ENCODE data around the gene PAK1.
A peak's percentile ranks its signal among the peaks of the same experiment; 100 is the strongest.

PAK1 gene

GRCh38 chr11:77473801-77474683 is at the start of gene PAK1:
TSS of gene PAK1 (minus strand) at chr11:77474094. CDS start at chr11:77392520, 81,574 bp downstream.
- peak within 1 kb of the TSS; percentile 89 to 92 for H3K4me3 Mint-ChIP-seq
- ATAC-seq (peak; percentile 84), DNase-seq (peak; percentile 79 to 90)
- H3K4me1 Mint-ChIP-seq: peaks cover 20% of the 10 kb centered on the region
- H3K27me3 Mint-ChIP-seq: no peaks in the 10 kb centered on the region
- H3K9me3 Mint-ChIP-seq: no peaks in the 10 kb centered on the region
- H3K27ac Mint-ChIP-seq: peak within 1 kb of the TSS; percentile 88 to 90

- H3K9me3 Mint-ChIP-seq: no peaks in the 10 kb centered on the region
- ATAC-seq: no peak
- H3K4me3 Mint-ChIP-seq: no peak overlapping the region
- H3K4me1 Mint-ChIP-seq: no peaks in the 10 kb centered on the region
- no peak for DNase-seq
- no peak overlapping the region for H3K27ac Mint-ChIP-seq
- no peaks in the 10 kb centered on the region for H3K27me3 Mint-ChIP-seq
Measured at GRCh38 chr11:77522215-77522614, 48.3 kb upstream of the PAK1 start.

- H3K4me3 Mint-ChIP-seq: no peak overlapping the region
Measured at GRCh38 chr11:77519847-77520246, 46.0 kb upstream of the PAK1 start.

GRCh38 chr11:77518471-77518870 is 44.6 kb upstream of the PAK1 start:
- Mint-ChIP-seq H3K27me3 (no peaks in the 10 kb centered on the region), H3K4me3 (no peak overlapping the region), H3K4me1 (no peaks in the 10 kb centered on the region), H3K27ac (no peak overlapping the region), H3K9me3 (no peaks in the 10 kb centered on the region)
- ATAC-seq (no peak), DNase-seq (no peak)

More at GRCh38 chr11:77519847-77520246, 46.0 kb upstream of the PAK1 start:
- Mint-ChIP-seq H3K27ac (no peak overlapping the region), H3K9me3 (no peaks in the 10 kb centered on the region), H3K4me1 (no peaks in the 10 kb centered on the region), H3K27me3 (no peaks in the 10 kb centered on the region)
- DNase-seq (no peak), ATAC-seq (no peak)

GRCh38 chr11:77517753-77518152 is 43.9 kb upstream of the PAK1 start:
- Mint-ChIP-seq H3K4me3 (no peak overlapping the region), H3K27ac (no peak overlapping the region), H3K4me1 (no peaks in the 10 kb centered on the region), H3K9me3 (no peaks in the 10 kb centered on the region), H3K27me3 (no peaks in the 10 kb centered on the region)
- no peak for DNase-seq
- ATAC-seq: no peak

- Mint-ChIP-seq H3K27ac (no peak overlapping the region), H3K4me1 (no peaks in the 10 kb centered on the region), H3K27me3 (peaks cover 4% of the 10 kb centered on the region), H3K4me3 (no peak overlapping the region), H3K9me3 (no peaks in the 10 kb centered on the region)
- ATAC-seq (no peak), DNase-seq (no peak)
Measured at GRCh38 chr11:77517226-77517625, 43.3 kb upstream of the PAK1 start.

- peaks cover 12% of the 10 kb centered on the region for H3K27me3 Mint-ChIP-seq
- ATAC-seq: no peak
- H3K4me3 Mint-ChIP-seq: no peak overlapping the region
- DNase-seq: no peak
- H3K27ac Mint-ChIP-seq: no peak overlapping the region
- no peaks in the 10 kb centered on the region for H3K9me3 Mint-ChIP-seq
- H3K4me1 Mint-ChIP-seq: no peaks in the 10 kb centered on the region
Measured at GRCh38 chr11:77515483-77515882, 41.6 kb upstream of the PAK1 start.

GRCh38 chr11:77515063-77515462 is 41.2 kb upstream of the PAK1 start:
- Mint-ChIP-seq H3K27ac (no peak overlapping the region), H3K27me3 (peaks cover 12% of the 10 kb centered on the region), H3K4me3 (no peak overlapping the region), H3K4me1 (no peaks in the 10 kb centered on the region), H3K9me3 (no peaks in the 10 kb centered on the region)
- ATAC-seq (no peak), DNase-seq (no peak)

GRCh38 chr11:77512092-77512491 is 38.2 kb upstream of the PAK1 start:
- DNase-seq: no peak
- Mint-ChIP-seq H3K4me3 (no peak overlapping the region), H3K9me3 (no peaks in the 10 kb centered on the region), H3K27me3 (peaks cover 12% of the 10 kb centered on the region), H3K4me1 (no peaks in the 10 kb centered on the region), H3K27ac (no peak overlapping the region)
- no peak for ATAC-seq

GRCh38 chr11:77510851-77511250 is 37.0 kb upstream of the PAK1 start:
- Mint-ChIP-seq H3K4me1 (no peaks in the 10 kb centered on the region), H3K9me3 (no peaks in the 10 kb centered on the region), H3K27me3 (peaks cover 23% of the 10 kb centered on the region), H3K27ac (no peak overlapping the region), H3K4me3 (no peak overlapping the region)
- ATAC-seq (no peak), DNase-seq (no peak)

- DNase-seq: no peak
- Mint-ChIP-seq H3K9me3 (no peaks in the 10 kb centered on the region), H3K4me1 (no peaks in the 10 kb centered on the region), H3K27me3 (peaks cover 31% of the 10 kb centered on the region), H3K27ac (no peak overlapping the region), H3K4me3 (no peak overlapping the region)
- ATAC-seq: no peak
Measured at GRCh38 chr11:77510095-77510494, 36.2 kb upstream of the PAK1 start.

GRCh38 chr11:77508019-77508418 is 34.1 kb upstream of the PAK1 start:
- Mint-ChIP-seq H3K9me3 (no peaks in the 10 kb centered on the region), H3K4me3 (no peak overlapping the region), H3K27ac (no peak overlapping the region), H3K4me1 (no peaks in the 10 kb centered on the region), H3K27me3 (peaks cover 31% of the 10 kb centered on the region)
- DNase-seq (no peak), ATAC-seq (no peak)

GRCh38 chr11:77506857-77507256 is 33.0 kb upstream of the PAK1 start:
- Mint-ChIP-seq H3K4me1 (no peaks in the 10 kb centered on the region), H3K27me3 (peaks cover 24% of the 10 kb centered on the region), H3K9me3 (no peaks in the 10 kb centered on the region), H3K27ac (no peak overlapping the region), H3K4me3 (no peak overlapping the region)
- no peak for DNase-seq
- no peak for ATAC-seq

GRCh38 chr11:77505956-77506355 is 32.1 kb upstream of the PAK1 start:
- Mint-ChIP-seq H3K4me3 (no peak overlapping the region), H3K27me3 (peaks cover 20% of the 10 kb centered on the region), H3K9me3 (no peaks in the 10 kb centered on the region), H3K27ac (no peak overlapping the region), H3K4me1 (no peaks in the 10 kb centered on the region)
- no peak for ATAC-seq
- DNase-seq: no peak

- Mint-ChIP-seq H3K4me1 (no peaks in the 10 kb centered on the region), H3K4me3 (no peak overlapping the region), H3K27me3 (peaks cover 20% of the 10 kb centered on the region), H3K9me3 (no peaks in the 10 kb centered on the region), H3K27ac (no peak overlapping the region)
- DNase-seq (no peak), ATAC-seq (no peak)
Measured at GRCh38 chr11:77503006-77503405, 29.1 kb upstream of the PAK1 start.

- DNase-seq: no peak
- peaks cover 20% of the 10 kb centered on the region for H3K27me3 Mint-ChIP-seq
Measured at GRCh38 chr11:77502346-77502905, 28.5 kb upstream of the PAK1 start.

More at GRCh38 chr11:77502346-77502905, 28.5 kb upstream of the PAK1 start:
- no peak overlapping the region for H3K4me3 Mint-ChIP-seq
- H3K27ac Mint-ChIP-seq: no peak overlapping the region
- ATAC-seq: no peak
- H3K4me1 Mint-ChIP-seq: peaks cover 2% of the 10 kb centered on the region
- H3K9me3 Mint-ChIP-seq: no peaks in the 10 kb centered on the region
